Measurements from ENCODE around the gene CDH13.

- TF ChIP-seq CTCF (IDR thresholded peaks at IDR 0.05; ENCODE audit: poor library complexity): no peak
- no peak for TF ChIP-seq EZH2 (IDR thresholded peaks at IDR 0.05; ENCODE audit: borderline replicate concordance)
Observed at GRCh38 chr16:83302853-83303252, 676.1 kb downstream of the CDH13 start.

Measured in hepatocyte (in vitro differentiated cells).